ENCODE data around the gene MVB12B. TPM values are rescaled to one million over a fixed set of nuclear protein-coding genes. Genes with fewer than 3 reads are reported as not detected.
A peak's percentile ranks its signal among the peaks of the same experiment; 100 is the strongest.

Gene MVB12B
- total RNA-seq, 1 donor from 2014 or later, result 13.1 TPM

GRCh38 chr9:126507318-126508109 lies 180.9 kb downstream of the MVB12B start:
- peak; percentile 67 for DNase-seq (ENCODE audit: low spot score)
- peaks cover 1% of the 10 kb centered on the region for H3K27me3 Mint-ChIP-seq (ENCODE audit: low read depth)
- peaks cover 11% of the 10 kb centered on the region for H3K4me1 Mint-ChIP-seq (ENCODE audit: low read depth)
- H3K27ac Mint-ChIP-seq (ENCODE audit: unreplicated experiment), result no peak overlapping the region
- no peaks in the 10 kb centered on the region for H3K9me3 Mint-ChIP-seq (ENCODE audit: low read depth)
- TF ChIP-seq CTCF (IDR thresholded peaks at IDR 0.05), result no peak
- no peak overlapping the region for H3K4me3 Mint-ChIP-seq (ENCODE audit: unreplicated experiment)
- no peaks in the 10 kb centered on the region for H3K36me3 Mint-ChIP-seq (ENCODE audit: low read depth)

GRCh38 chr9:126508171-126508591 lies 181.6 kb downstream of the MVB12B start:
- Mint-ChIP-seq H3K9me3 (ENCODE audit: low read depth) (no peaks in the 10 kb centered on the region), H3K27me3 (ENCODE audit: low read depth) (peaks cover 4% of the 10 kb centered on the region), H3K36me3 (ENCODE audit: low read depth) (no peaks in the 10 kb centered on the region), H3K27ac (ENCODE audit: unreplicated experiment) (no peak overlapping the region), H3K4me3 (ENCODE audit: unreplicated experiment) (no peak overlapping the region), H3K4me1 (ENCODE audit: low read depth) (peaks cover 7% of the 10 kb centered on the region)
- DNase-seq (ENCODE audit: low spot score), result peak; percentile 75
- TF ChIP-seq CTCF (IDR thresholded peaks at IDR 0.05), result no peak

GRCh38 chr9:126508928-126509327 lies 182.3 kb downstream of the MVB12B start:
- Mint-ChIP-seq H3K4me1 (ENCODE audit: low read depth) (peaks cover 3% of the 10 kb centered on the region), H3K4me3 (ENCODE audit: unreplicated experiment) (no peak overlapping the region), H3K27ac (ENCODE audit: unreplicated experiment) (no peak overlapping the region), H3K36me3 (ENCODE audit: low read depth) (no peaks in the 10 kb centered on the region), H3K9me3 (ENCODE audit: low read depth) (no peaks in the 10 kb centered on the region), H3K27me3 (ENCODE audit: low read depth) (peaks cover 4% of the 10 kb centered on the region)
- TF ChIP-seq CTCF (IDR thresholded peaks at IDR 0.05), result no peak
- DNase-seq (ENCODE audit: low spot score), result no peak

- peak; percentile 33 for DNase-seq (ENCODE audit: low spot score)
- TF ChIP-seq CTCF (IDR thresholded peaks at IDR 0.05), result no peak
These were observed 183.1 kb downstream of the MVB12B start for GRCh38 chr9:126509718-126510117.

GRCh38 chr9:126510564-126510963 lies 183.9 kb downstream of the MVB12B start:
- Mint-ChIP-seq H3K27ac (ENCODE audit: unreplicated experiment) (no peak overlapping the region), H3K27me3 (ENCODE audit: low read depth) (peaks cover 4% of the 10 kb centered on the region), H3K9me3 (ENCODE audit: low read depth) (no peaks in the 10 kb centered on the region), H3K4me3 (ENCODE audit: unreplicated experiment) (no peak overlapping the region), H3K4me1 (ENCODE audit: low read depth) (peaks cover 8% of the 10 kb centered on the region), H3K36me3 (ENCODE audit: low read depth) (no peaks in the 10 kb centered on the region)
- no peak for TF ChIP-seq CTCF (IDR thresholded peaks at IDR 0.05)
- DNase-seq (ENCODE audit: low spot score), result peak; percentile 56

More at GRCh38 chr9:126509718-126510117, 183.1 kb downstream of the MVB12B start:
- Mint-ChIP-seq H3K4me3 (ENCODE audit: unreplicated experiment) (no peak overlapping the region), H3K36me3 (ENCODE audit: low read depth) (no peaks in the 10 kb centered on the region), H3K9me3 (ENCODE audit: low read depth) (no peaks in the 10 kb centered on the region), H3K27ac (ENCODE audit: unreplicated experiment) (no peak overlapping the region), H3K4me1 (ENCODE audit: low read depth) (peaks cover 3% of the 10 kb centered on the region), H3K27me3 (ENCODE audit: low read depth) (peaks cover 4% of the 10 kb centered on the region)
